HCT116 (cell line): ENCODE results near the gene ALK. TPM values are rescaled to one million over a fixed set of nuclear protein-coding genes. Genes with fewer than 3 reads are reported as not detected.

ENCODE experiments used
- ATAC-seq: fragments of 200-7000 bp; cut with Tn5 transposase; 2 replicates; pipeline ENCODE4 v1.9.1; 2020; ENCODE audit warnings: mild to moderate bottlenecking, moderate library complexity
- BruUV-seq: library from RNA; stranded (reverse); fragments of 400-500 nt; replicated peaks from 2 replicates; lab custom pipeline; 2021; lab: Mats Ljungman, UMichigan
- CTCF ChIA-PET: fragments of 300-600 bp; sonication (Branson Sonifier 250); formaldehyde crosslinking; loops from one replicate; lab custom pipeline; 2021; ENCODE audit warnings: antibody characterized with exemption; lab: Charles Lee
- POLR2A ChIA-PET: fragments of 300-600, 350-600 bp; sonication (Branson Sonifier 250); formaldehyde crosslinking; loops from one replicate; lab custom pipeline; 2021; ENCODE audit warnings: antibody characterized with exemption; lab: Charles Lee
- RAD21 ChIA-PET, 2 experiments: fragments of 300-600 bp; sonication (Branson Sonifier 250); formaldehyde crosslinking; loops; one replicate each; lab custom pipeline; 2023; ENCODE audit warnings: low total read pairs in 2 of 2; ENCODE audit not compliant: uncharacterized antibody in 2 of 2, unreplicated experiment in 2 of 2, low non-redundant PET in 1 of 2; lab: Charles Lee
- DNase-seq: peaks from one replicate; pipeline ENCODE4 v3.0.0-alpha.2; 2010; ENCODE audit warnings: low read depth, low spot score
- H2AFZ ChIP-seq: fragments of 200-600 bp; shearing (Covaris generic), sonication (generic); 2 replicates; pipeline ENCODE4 v1.6.1; 2017; ENCODE audit warnings: low read depth, mixed run types, mixed read lengths, antibody characterized with exemption, low read length; ENCODE audit not compliant: poor library complexity, severe bottlenecking
- H3K27ac ChIP-seq: 2 replicates; pipeline ENCODE4 v1.5.1; 2012; ENCODE audit warnings: low read depth, low read length
- H3K27me3 ChIP-seq: fragments of 200-600 bp; sonication (generic); 2 replicates; pipeline ENCODE4 v1.6.1; 2016; ENCODE audit warnings: mixed run types, low read length, mixed read lengths; ENCODE audit not compliant: insufficient read depth
- H3K36me3 ChIP-seq, 2 experiments: fragments of 200-500 bp in 1 of 2; fragments of 200-600 bp in 1 of 2; sonication (Bioruptor generic) in 1 of 2; sonication (generic) in 1 of 2; 2 replicates each; pipeline versions ENCODE4 v1.5.1 to v1.6.1; 2014 to 2016; ENCODE audit warnings: low read length in 2 of 2, inconsistent platforms in 1 of 2, mixed read lengths in 1 of 2, mixed run types in 1 of 2; ENCODE audit not compliant: insufficient read depth in 2 of 2, control insufficient read depth in 1 of 2
- H3K4me1 ChIP-seq, 2 experiments: fragments of 200-600 bp in 1 of 2; sonication (generic) in 1 of 2; 2 replicates each; pipeline versions ENCODE4 v1.5.1 to v1.6.1; 2012 to 2017; ENCODE audit warnings: low read length in 2 of 2, inconsistent platforms in 1 of 2, mild to moderate bottlenecking in 1 of 2, mixed read lengths in 1 of 2, mixed run types in 1 of 2, moderate library complexity in 1 of 2; ENCODE audit not compliant: insufficient read depth in 2 of 2, control insufficient read depth in 1 of 2
- H3K4me2 ChIP-seq: fragments of 200-600 bp; sonication (generic); 2 replicates; pipeline ENCODE4 v1.6.1; 2017; ENCODE audit warnings: mixed run types, low read length, mixed read lengths
- H3K4me3 ChIP-seq, 2 experiments: fragments of 200-600 bp in 1 of 2; sonication (generic) in 1 of 2; replicated peaks in 1 of 2; 2 replicates each; pipeline ENCODE4 v1.5.1; 2011 to 2016; ENCODE audit warnings: low read length in 2 of 2, control low read depth in 1 of 2, low read depth in 1 of 2, mild to moderate bottlenecking in 1 of 2, mixed read lengths in 1 of 2, mixed run types in 1 of 2
- H3K79me2 ChIP-seq: fragments of 200-600 bp; sonication (generic); 2 replicates; pipeline ENCODE4 v1.6.1; 2017; ENCODE audit warnings: mild to moderate bottlenecking, mixed run types, low read length, moderate library complexity, mixed read lengths; ENCODE audit not compliant: insufficient read depth
- H3K9ac ChIP-seq: fragments of 200-600 bp; sonication (generic); 2 replicates; pipeline ENCODE4 v1.6.1; 2016; ENCODE audit warnings: low read length, mixed read lengths
- H3K9me2 ChIP-seq: fragments of 200-600 bp; sonication (generic), shearing (Covaris generic); 2 replicates; pipeline ENCODE4 v1.6.1; 2017; ENCODE audit warnings: mixed run types, mild to moderate bottlenecking, moderate library complexity; ENCODE audit not compliant: insufficient read depth
- H3K9me3 ChIP-seq, 2 experiments: fragments of 200-500 bp in 1 of 2; fragments of 200-600 bp in 1 of 2; sonication (Bioruptor generic) in 1 of 2; sonication (generic) in 1 of 2; 2 replicates each; pipeline ENCODE4 v1.6.1; 2014 to 2017; ENCODE audit warnings: low read length in 2 of 2, mixed read lengths in 2 of 2, inconsistent platforms in 1 of 2, low read depth in 1 of 2, mild to moderate bottlenecking in 1 of 2, mixed run types in 1 of 2, moderate library complexity in 1 of 2; ENCODE audit not compliant: control insufficient read depth in 1 of 2, insufficient read depth in 1 of 2
- H4K20me1 ChIP-seq: fragments of 200-600 bp; sonication (generic), shearing (Covaris generic); 2 replicates; pipeline ENCODE4 v1.6.1; 2017; ENCODE audit warnings: mixed run types, mild to moderate bottlenecking, moderate library complexity; ENCODE audit not compliant: insufficient read depth
- CBX3 ChIP-seq: IDR thresholded peaks from 2 replicates; pipeline ENCODE4 v1.6.1; 2012; ENCODE audit warnings: low read depth
- CEBPB ChIP-seq: IDR thresholded peaks from 2 replicates; pipeline ENCODE4 v1.6.1; 2012; ENCODE audit warnings: low read depth
- ELF1 ChIP-seq: IDR thresholded peaks from 2 replicates; pipeline ENCODE4 v1.6.1; 2012; ENCODE audit warnings: low read depth, borderline replicate concordance
- EZH2 ChIP-seq: fragments of 200-600 bp; sonication (generic); IDR thresholded peaks from 2 replicates; pipeline ENCODE4 v1.6.1; 2017; ENCODE audit warnings: antibody characterized with exemption, mixed run types
- EZH2phosphoT487 ChIP-seq: fragments of 200-600 bp; IDR thresholded peaks from 2 replicates; pipeline ENCODE4 v1.6.1; 2018; ENCODE audit warnings: antibody characterized with exemption, borderline replicate concordance
- JUND ChIP-seq: IDR thresholded peaks from 2 replicates; pipeline ENCODE4 v1.6.1; 2012
- POLR2A ChIP-seq: IDR thresholded peaks from 2 replicates; pipeline ENCODE4 v1.7.0; 2011; ENCODE audit warnings: borderline replicate concordance; ENCODE audit not compliant: insufficient read depth, insufficient read length; ENCODE audit errors: extremely low read depth
- RAD21 ChIP-seq: IDR thresholded peaks from 2 replicates; pipeline ENCODE4 v1.6.1; 2012; ENCODE audit warnings: low read depth, mild to moderate bottlenecking
- REST ChIP-seq: IDR thresholded peaks from 2 replicates; pipeline ENCODE4 v1.6.1; 2012; ENCODE audit warnings: low read depth
- SIN3A ChIP-seq: IDR thresholded peaks from 2 replicates; pipeline ENCODE4 v1.6.1; 2012; ENCODE audit warnings: low read depth
- TCF7L2 ChIP-seq: IDR thresholded peaks from 2 replicates; pipeline ENCODE4 v1.7.0; 2011; ENCODE audit warnings: borderline replicate concordance, inconsistent platforms; ENCODE audit not compliant: insufficient read depth, insufficient read length; ENCODE audit errors: extremely low read depth
- ZBTB33 ChIP-seq: IDR thresholded peaks from 2 replicates; pipeline ENCODE4 v1.6.1; 2011; ENCODE audit warnings: mild to moderate bottlenecking, low read length, moderate library complexity; ENCODE audit not compliant: insufficient replicate concordance; ENCODE audit errors: extremely low read depth
- ZFX ChIP-seq: fragments of 450-650 bp; IDR thresholded peaks from 2 replicates; pipeline ENCODE4 v1.6.1; 2017
- ZNF274 ChIP-seq: fragments of 200-500 bp; sonication (Bioruptor generic); IDR thresholded peaks from 2 replicates; pipeline ENCODE4 v1.6.1; 2014; ENCODE audit warnings: mild to moderate bottlenecking, low read depth, low read length, inconsistent platforms
- intact Hi-C: fragments of 100-400 bp; cut with micrococcal nuclease; formaldehyde crosslinking; loops from 2 replicates; pipeline ENCODE4 v1.10.0; 2022
- total RNA-seq: library from RNA; stranded (reverse); gene quantifications from one replicate; pipeline ENCODE4 v1.2.1, GENCODE V29; 2021; ENCODE audit not compliant: unreplicated experiment
- TF ChIP-seq, protein P1 (sequence below), 3 experiments: fragments of 200-600 bp in 1 of 3; sonication (generic) in 1 of 3; IDR thresholded peaks in 2 of 3; conservative IDR thresholded peaks in 1 of 3; 2 replicates each; pipeline ENCODE4 v1.5.1; 2012 to 2017; ENCODE audit warnings: low read depth in 2 of 3, low read length in 2 of 3, antibody characterized with exemption in 1 of 3, borderline replicate concordance in 1 of 3, control low read depth in 1 of 3, mild to moderate bottlenecking in 1 of 3, mixed read lengths in 1 of 3, mixed run types in 1 of 3, moderate library complexity in 1 of 3; ENCODE audit not compliant: insufficient read depth in 1 of 3
- TF ChIP-seq, protein P2 (sequence below): IDR thresholded peaks from 2 replicates; pipeline ENCODE4 v1.6.1; 2012

The ALK gene
- total RNA-seq, 1 experiment from 2014 or later, result not detected

GRCh38 chr2:29760008-29760407, 161.4 kb downstream of the ALK start (continued):
- no peak for TF ChIP-seq ZBTB33
- TF ChIP-seq, all 23 proteins: peak for 0

DNA sequence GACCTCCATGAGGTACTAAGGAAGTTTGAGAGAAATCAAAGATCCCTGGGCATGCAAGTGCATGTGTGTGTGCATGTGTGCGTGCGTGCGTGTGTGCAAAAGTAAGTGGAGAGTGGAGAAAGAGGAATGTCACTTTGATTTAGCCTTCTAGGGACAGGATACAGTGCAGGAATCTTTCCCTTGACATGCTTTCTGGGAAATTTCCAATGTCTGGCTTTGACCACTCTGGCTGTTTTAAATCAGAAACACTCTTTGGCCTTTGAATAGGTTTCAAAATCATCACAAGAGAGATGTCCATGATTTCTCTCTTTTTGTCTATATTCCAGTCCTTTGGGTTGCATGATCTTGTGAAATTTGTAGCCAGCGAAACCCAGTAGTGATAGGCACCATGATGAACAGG, 162.0 kb downstream of the ALK start:
- CTCF ChIA-PET, result no interaction called here
- H3K36me3 ChIP-seq, result no peaks in the 10 kb centered on the region
- H3K4me3 ChIP-seq, result no peak overlapping the region
- no peaks in the 10 kb centered on the region for H3K9me2 ChIP-seq
- H3K4me2 ChIP-seq, result no peak overlapping the region
- ATAC-seq, result no peak
- H3K79me2 ChIP-seq, result no peaks in the 10 kb centered on the region
- TF ChIP-seq ZBTB33 (no peak), TCF7L2 (no peak), EZH2phosphoT487 (no peak), ZFX (no peak), ELF1 (no peak), RAD21 (no peak), EZH2 (no peak), JUND (no peak), CEBPB (no peak), REST (no peak), SIN3A (no peak), CBX3 (no peak), ZNF274 (no peak), POLR2A (no peak)
- TF ChIP-seq, protein P1, sequence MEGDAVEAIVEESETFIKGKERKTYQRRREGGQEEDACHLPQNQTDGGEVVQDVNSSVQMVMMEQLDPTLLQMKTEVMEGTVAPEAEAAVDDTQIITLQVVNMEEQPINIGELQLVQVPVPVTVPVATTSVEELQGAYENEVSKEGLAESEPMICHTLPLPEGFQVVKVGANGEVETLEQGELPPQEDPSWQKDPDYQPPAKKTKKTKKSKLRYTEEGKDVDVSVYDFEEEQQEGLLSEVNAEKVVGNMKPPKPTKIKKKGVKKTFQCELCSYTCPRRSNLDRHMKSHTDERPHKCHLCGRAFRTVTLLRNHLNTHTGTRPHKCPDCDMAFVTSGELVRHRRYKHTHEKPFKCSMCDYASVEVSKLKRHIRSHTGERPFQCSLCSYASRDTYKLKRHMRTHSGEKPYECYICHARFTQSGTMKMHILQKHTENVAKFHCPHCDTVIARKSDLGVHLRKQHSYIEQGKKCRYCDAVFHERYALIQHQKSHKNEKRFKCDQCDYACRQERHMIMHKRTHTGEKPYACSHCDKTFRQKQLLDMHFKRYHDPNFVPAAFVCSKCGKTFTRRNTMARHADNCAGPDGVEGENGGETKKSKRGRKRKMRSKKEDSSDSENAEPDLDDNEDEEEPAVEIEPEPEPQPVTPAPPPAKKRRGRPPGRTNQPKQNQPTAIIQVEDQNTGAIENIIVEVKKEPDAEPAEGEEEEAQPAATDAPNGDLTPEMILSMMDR (IDR thresholded peaks at IDR 0.05 in 2 of 3, conservative IDR thresholded peaks at IDR 0.05 in 1 of 3; ENCODE audit: borderline replicate concordance in 1 of 3, insufficient read depth in 1 of 3, low read depth in 2 of 3, low read length in 2 of 3), result no peak
- TF ChIP-seq, protein P2, sequence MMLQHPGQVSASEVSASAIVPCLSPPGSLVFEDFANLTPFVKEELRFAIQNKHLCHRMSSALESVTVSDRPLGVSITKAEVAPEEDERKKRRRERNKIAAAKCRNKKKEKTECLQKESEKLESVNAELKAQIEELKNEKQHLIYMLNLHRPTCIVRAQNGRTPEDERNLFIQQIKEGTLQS, result no peak
- TF ChIP-seq, all 23 proteins: peak for 0
- DNase-seq, result no peak
- ChIA-PET RAD21 (no interaction called here), POLR2A (no interaction called here)
- H3K27me3 ChIP-seq, result peaks cover 49% of the 10 kb centered on the region; the same call in 1 of the 2 replicates
- no peaks in the 10 kb centered on the region for H3K4me1 ChIP-seq
- no peaks in the 10 kb centered on the region for H3K9me3 ChIP-seq
- BruUV-seq, result no TSS peak
- no peak overlapping the region for H3K9ac ChIP-seq
- H3K27ac ChIP-seq, result no peak overlapping the region
- H2AFZ ChIP-seq, result no peak overlapping the region
- no peaks in the 10 kb centered on the region for H4K20me1 ChIP-seq
- intact Hi-C loops, result no loop called here
